ENCODE measurements around the gene CFAP43. TPM values are rescaled to one million over a fixed set of nuclear protein-coding genes. Genes with fewer than 3 reads are reported as not detected.

CFAP43 gene
- total RNA-seq, 2 donors from 2014 or later, result 2.6 to 4.1 TPM

- peaks cover 6% of the 10 kb centered on the region for H3K4me1 ChIP-seq (ENCODE audit: control insufficient read depth, insufficient read depth, low read length)
- H3K36me3 Mint-ChIP-seq (ENCODE audit: low read depth), result peaks cover 56% of the 10 kb centered on the region
- no peaks in the 10 kb centered on the region for H3K9me3 ChIP-seq (ENCODE audit: control insufficient read depth, low read length)
- H3K9ac ChIP-seq (ENCODE audit: extremely low read depth, low read length, poor library complexity, severe bottlenecking), result no peak overlapping the region
- peaks cover 71% of the 10 kb centered on the region for H3K36me3 ChIP-seq (ENCODE audit: control insufficient read depth, insufficient read depth, low read length)
- no peaks in the 10 kb centered on the region for H3K27me3 ChIP-seq (ENCODE audit: control insufficient read depth, insufficient read depth, low read length, poor library complexity, severe bottlenecking)
- H3K9me3 Mint-ChIP-seq, result no peaks in the 10 kb centered on the region
- H3K4me3 Mint-ChIP-seq, result no peak overlapping the region
- H3K27ac ChIP-seq (ENCODE audit: low read depth, low read length), result no peak overlapping the region
- DNase-seq, result no peak
- H3K4me3 ChIP-seq (ENCODE audit: low read length), result no peak overlapping the region
- peaks cover 21% of the 10 kb centered on the region for H3K4me1 Mint-ChIP-seq
- no peak overlapping the region for H3K27ac Mint-ChIP-seq
- WGBS, 2 experiments (ENCODE audit: insufficient coverage in 1 of 2, insufficient read length in 1 of 2), result 94 to 95% methylated on average over 3 of the region's 3 CpGs
- H3K27me3 Mint-ChIP-seq (ENCODE audit: insufficient read depth), result no peaks in the 10 kb centered on the region
- TF ChIP-seq, protein P1, sequence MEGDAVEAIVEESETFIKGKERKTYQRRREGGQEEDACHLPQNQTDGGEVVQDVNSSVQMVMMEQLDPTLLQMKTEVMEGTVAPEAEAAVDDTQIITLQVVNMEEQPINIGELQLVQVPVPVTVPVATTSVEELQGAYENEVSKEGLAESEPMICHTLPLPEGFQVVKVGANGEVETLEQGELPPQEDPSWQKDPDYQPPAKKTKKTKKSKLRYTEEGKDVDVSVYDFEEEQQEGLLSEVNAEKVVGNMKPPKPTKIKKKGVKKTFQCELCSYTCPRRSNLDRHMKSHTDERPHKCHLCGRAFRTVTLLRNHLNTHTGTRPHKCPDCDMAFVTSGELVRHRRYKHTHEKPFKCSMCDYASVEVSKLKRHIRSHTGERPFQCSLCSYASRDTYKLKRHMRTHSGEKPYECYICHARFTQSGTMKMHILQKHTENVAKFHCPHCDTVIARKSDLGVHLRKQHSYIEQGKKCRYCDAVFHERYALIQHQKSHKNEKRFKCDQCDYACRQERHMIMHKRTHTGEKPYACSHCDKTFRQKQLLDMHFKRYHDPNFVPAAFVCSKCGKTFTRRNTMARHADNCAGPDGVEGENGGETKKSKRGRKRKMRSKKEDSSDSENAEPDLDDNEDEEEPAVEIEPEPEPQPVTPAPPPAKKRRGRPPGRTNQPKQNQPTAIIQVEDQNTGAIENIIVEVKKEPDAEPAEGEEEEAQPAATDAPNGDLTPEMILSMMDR (conservative IDR thresholded peaks at IDR 0.05), result no peak
These were observed 27.3 kb upstream of the CFAP43 start for GRCh38 chr10:104259456-104259855.

- Histone ChIP-seq H3K36me3 (ENCODE audit: control insufficient read depth, insufficient read depth, low read length) (peaks cover 59% of the 10 kb centered on the region), H3K9ac (ENCODE audit: extremely low read depth, low read length, poor library complexity, severe bottlenecking) (no peak overlapping the region), H3K9me3 (ENCODE audit: control insufficient read depth, low read length) (no peaks in the 10 kb centered on the region), H3K27me3 (ENCODE audit: control insufficient read depth, insufficient read depth, low read length, poor library complexity, severe bottlenecking) (no peaks in the 10 kb centered on the region), H3K4me3 (ENCODE audit: low read length) (no peak overlapping the region), H3K4me1 (ENCODE audit: control insufficient read depth, insufficient read depth, low read length) (peaks cover 11% of the 10 kb centered on the region), H3K27ac (ENCODE audit: low read depth, low read length) (no peak overlapping the region)
- no peaks in the 10 kb centered on the region for H3K27me3 Mint-ChIP-seq (ENCODE audit: insufficient read depth)
- WGBS, 2 experiments (ENCODE audit: insufficient coverage in 1 of 2, insufficient read length in 1 of 2), result 98 to 100% methylated on average over 2 to 3 of the region's 3 CpGs
- peaks cover 33% of the 10 kb centered on the region for H3K4me1 Mint-ChIP-seq
- no peak overlapping the region for H3K27ac Mint-ChIP-seq
- TF ChIP-seq, protein P1 (conservative IDR thresholded peaks at IDR 0.05), result no peak
- DNase-seq, result no peak
- H3K36me3 Mint-ChIP-seq (ENCODE audit: low read depth), result peaks cover 50% of the 10 kb centered on the region
- H3K9me3 Mint-ChIP-seq, result no peaks in the 10 kb centered on the region
- no peak overlapping the region for H3K4me3 Mint-ChIP-seq
These were observed 26.0 kb upstream of the CFAP43 start for GRCh38 chr10:104258209-104258608.

DNA sequence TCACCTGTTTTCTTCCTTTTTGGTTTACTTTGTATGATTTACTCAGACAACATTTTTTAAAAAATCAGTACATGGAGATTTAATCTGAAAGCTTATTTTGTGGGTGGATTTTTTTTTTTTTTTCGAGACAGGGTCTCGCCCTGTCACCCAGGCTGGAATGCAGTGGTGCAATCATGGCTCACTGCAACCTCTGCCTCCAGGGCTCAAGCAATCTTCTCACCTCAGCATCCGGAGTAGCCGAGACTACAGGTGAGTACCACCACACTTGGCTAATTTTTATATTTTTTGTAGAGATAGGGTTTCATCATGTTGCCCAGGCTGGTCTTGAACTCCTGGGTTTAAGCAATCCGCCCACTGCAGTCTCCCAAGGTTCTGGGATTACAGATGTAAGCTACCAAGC, 25.1 kb upstream of the CFAP43 start:
- 94% methylated on average over 5 of the region's 5 CpGs; no CpG with 5 or more reads in 1 of the 2 experiments for WGBS, 2 experiments (ENCODE audit: insufficient coverage in 1 of 2, insufficient read length in 1 of 2)
- H3K9me3 Mint-ChIP-seq, result peaks cover 3% of the 10 kb centered on the region
- H3K4me1 Mint-ChIP-seq, result peaks cover 40% of the 10 kb centered on the region

More for the DNA sequence above, 25.1 kb upstream of the CFAP43 start:
- Histone ChIP-seq H3K36me3 (ENCODE audit: control insufficient read depth, insufficient read depth, low read length) (peaks cover 52% of the 10 kb centered on the region), H3K27ac (ENCODE audit: low read depth, low read length) (no peak overlapping the region), H3K4me1 (ENCODE audit: control insufficient read depth, insufficient read depth, low read length) (peaks cover 15% of the 10 kb centered on the region), H3K9me3 (ENCODE audit: control insufficient read depth, low read length) (peaks cover 2% of the 10 kb centered on the region), H3K4me3 (ENCODE audit: low read length) (peak overlapping the region; percentile 89), H3K27me3 (ENCODE audit: control insufficient read depth, insufficient read depth, low read length, poor library complexity, severe bottlenecking) (no peaks in the 10 kb centered on the region), H3K9ac (ENCODE audit: extremely low read depth, low read length, poor library complexity, severe bottlenecking) (no peak overlapping the region)
- TF ChIP-seq, protein P1 (conservative IDR thresholded peaks at IDR 0.05), result no peak
- no peak for DNase-seq
- H3K36me3 Mint-ChIP-seq (ENCODE audit: low read depth), result peaks cover 46% of the 10 kb centered on the region
- no peak overlapping the region for H3K27ac Mint-ChIP-seq
- H3K4me3 Mint-ChIP-seq, result peak overlapping the region; percentile 76
- no peaks in the 10 kb centered on the region for H3K27me3 Mint-ChIP-seq (ENCODE audit: insufficient read depth)
